Endometrium (tissue), 2 donors: ENCODE measurements around the gene METTL26.
"Not testable (repeated sequence)": the region's sequence is repeated elsewhere in the genome, so short reads cannot be mapped to it uniquely, and the experiment has no call there.

Source experiments
- FAIRE-seq: peaks from 2 replicates; lab custom pipeline; 2012; peaks lifted over from hg19 to GRCh38; lab: Jason Lieb, UNC
- donor health status: control.
- donor health status: control.

Gene METTL26

GRCh38 chr16:624526-625070 is 11.5 kb downstream of the METTL26 start:
- no peak for FAIRE-seq

GRCh38 chr16:622920-623280 is 13.2 kb downstream of the METTL26 start:
- FAIRE-seq = no peak

- no peak for FAIRE-seq
Observed at GRCh38 chr16:621526-622105, 14.5 kb downstream of the METTL26 start.

- FAIRE-seq = no peak
Observed at GRCh38 chr16:620700-621525, 15.2 kb downstream of the METTL26 start.

GRCh38 chr16:619476-620100 is 16.5 kb downstream of the METTL26 start:
- FAIRE-seq = no peak

GRCh38 chr16:617855-618254 is 18.2 kb downstream of the METTL26 start:
- no peak for FAIRE-seq

- FAIRE-seq = no peak
Observed at GRCh38 chr16:616733-617586, 19.1 kb downstream of the METTL26 start.

- FAIRE-seq = no peak
Observed at GRCh38 chr16:615122-615521, 21.0 kb downstream of the METTL26 start.

- FAIRE-seq = no peak
Observed at GRCh38 chr16:610513-611381, 25.4 kb downstream of the METTL26 start.

GRCh38 chr16:609984-610383 is 26.1 kb downstream of the METTL26 start:
- no peak for FAIRE-seq

- no peak for FAIRE-seq
Observed at GRCh38 chr16:609316-609715, 26.8 kb downstream of the METTL26 start.

- FAIRE-seq = no peak
Observed at GRCh38 chr16:608019-608418, 28.1 kb downstream of the METTL26 start.

- no peak for FAIRE-seq
Observed at GRCh38 chr16:606656-607307, 29.3 kb downstream of the METTL26 start.

- FAIRE-seq = no peak
Observed at GRCh38 chr16:603933-604332, 32.2 kb downstream of the METTL26 start.

- FAIRE-seq = no peak
Observed at GRCh38 chr16:600781-601180, 35.3 kb downstream of the METTL26 start.

GRCh38 chr16:598823-599739 is 37.0 kb downstream of the METTL26 start:
- no peak for FAIRE-seq

- not testable (repeated sequence) for FAIRE-seq
Observed at GRCh38 chr16:597655-598054, 38.5 kb downstream of the METTL26 start.

GRCh38 chr16:596736-597060 is 39.4 kb downstream of the METTL26 start:
- FAIRE-seq = no peak

- no peak for FAIRE-seq
Observed at GRCh38 chr16:595942-596735, 40.0 kb downstream of the METTL26 start.
